NCI-H2107 (cell line): ENCODE measurements around the gene ZNF385B.

Source experiments
- DNase-seq: peaks from one replicate; lab custom pipeline; 2025; lab: John Stamatoyannopoulos, UW

The ZNF385B gene

GRCh38 chr2:179682756-179683155 is 178.7 kb downstream of the ZNF385B start:
- no peak for DNase-seq

GRCh38 chr2:179677746-179678505 is 183.5 kb downstream of the ZNF385B start:
- DNase-seq: no peak

- DNase-seq: no peak
Observed at GRCh38 chr2:179677077-179677688, 184.2 kb downstream of the ZNF385B start.

GRCh38 chr2:179675435-179675834 is 186.0 kb downstream of the ZNF385B start:
- DNase-seq: no peak

- DNase-seq: no peak
Observed at GRCh38 chr2:179671043-179671981, 190.1 kb downstream of the ZNF385B start.

GRCh38 chr2:179669196-179669595 is 192.2 kb downstream of the ZNF385B start:
- DNase-seq: no peak

GRCh38 chr2:179664972-179665812 is 196.2 kb downstream of the ZNF385B start:
- no peak for DNase-seq

GRCh38 chr2:179661986-179662385 is 199.4 kb downstream of the ZNF385B start:
- no peak for DNase-seq

- no peak for DNase-seq
Observed at GRCh38 chr2:179657068-179657595, 204.3 kb downstream of the ZNF385B start.

- no peak for DNase-seq
Observed at GRCh38 chr2:179655627-179656026, 205.8 kb downstream of the ZNF385B start.

GRCh38 chr2:179654806-179655205 is 206.6 kb downstream of the ZNF385B start:
- no peak for DNase-seq

GRCh38 chr2:179652296-179652695 is 209.1 kb downstream of the ZNF385B start:
- DNase-seq: no peak

- no peak for DNase-seq
Observed at GRCh38 chr2:179650420-179650819, 211.0 kb downstream of the ZNF385B start.

- no peak for DNase-seq
Observed at GRCh38 chr2:179646862-179647587, 214.4 kb downstream of the ZNF385B start.

GRCh38 chr2:179646173-179646769 is 215.1 kb downstream of the ZNF385B start:
- DNase-seq: no peak

- DNase-seq: no peak
Observed at GRCh38 chr2:179645047-179645446, 216.4 kb downstream of the ZNF385B start.

GRCh38 chr2:179642462-179642861 is 218.9 kb downstream of the ZNF385B start:
- DNase-seq: no peak

- DNase-seq: no peak
Observed at GRCh38 chr2:179636995-179637394, 224.4 kb downstream of the ZNF385B start.

GRCh38 chr2:179636100-179636980 is 225.1 kb downstream of the ZNF385B start:
- DNase-seq: no peak
